Common myeloid progenitor, CD34-positive (primary cell): Measurements from ENCODE around the gene CYB5B.

Experiments used
- CTCF ChIA-PET: fragments of 350-600 bp; sonication (Branson Sonifier 250); formaldehyde crosslinking; loops from one replicate; lab custom pipeline; 2021; ENCODE audit warnings: antibody characterized with exemption; lab: Charles Lee
- POLR2A ChIA-PET: fragments of 350-600 bp; sonication (Branson Sonifier 250); formaldehyde crosslinking; loops from one replicate; lab custom pipeline; 2021; ENCODE audit warnings: antibody characterized with exemption; lab: Charles Lee
- DNase-seq, 3 donors: peaks; one replicate each; pipeline versions ENCODE4 v3.0.0 to v3.0.0-alpha.2; 2013
- H3K27ac ChIP-seq, 2 experiments: 1 replicate in 1 of 2; 2 replicates in 1 of 2; pipeline ENCODE4 v1.7.0; 2013; ENCODE audit warnings: inconsistent platforms in 2 of 2, low read length in 2 of 2, mild to moderate bottlenecking in 2 of 2, low read depth in 1 of 2, moderate library complexity in 1 of 2; ENCODE audit not compliant: severe bottlenecking in 2 of 2, insufficient read depth in 1 of 2, poor library complexity in 1 of 2
- H3K27me3 ChIP-seq, 5 experiments: replicated peaks in 2 of 5; 1 replicate in 3 of 5; 2 replicates in 2 of 5; pipeline versions ENCODE4 v1.6.1 to v1.7.0; 2013; ENCODE audit warnings: low read length in 4 of 5, mild to moderate bottlenecking in 2 of 5, moderate library complexity in 2 of 5, inconsistent platforms in 1 of 5; ENCODE audit not compliant: insufficient read depth in 5 of 5, control insufficient read depth in 4 of 5
- H3K36me3 ChIP-seq, 4 experiments: 1 replicate in 2 of 4; 2 replicates in 2 of 4; pipeline versions ENCODE4 v1.6.1 to v1.7.0; 2013; ENCODE audit warnings: low read length in 3 of 4, control low read depth in 1 of 4, mild to moderate bottlenecking in 1 of 4; ENCODE audit not compliant: control insufficient read depth in 4 of 4, insufficient read depth in 4 of 4
- H3K4me1 ChIP-seq, 4 experiments: 1 replicate in 3 of 4; 2 replicates in 1 of 4; pipeline versions ENCODE4 v1.6.1 to v1.7.1; 2013; ENCODE audit warnings: low read length in 3 of 4, mild to moderate bottlenecking in 3 of 4, control low read depth in 1 of 4, inconsistent platforms in 1 of 4, moderate library complexity in 1 of 4; ENCODE audit not compliant: control insufficient read depth in 4 of 4, insufficient read depth in 4 of 4; ENCODE audit errors: control extremely low read depth in 1 of 4
- H3K4me3 ChIP-seq, 7 experiments: 1 replicate in 4 of 7; 2 replicates in 3 of 7; pipeline versions ENCODE4 v1.5.1 to v1.7.0; 2013; ENCODE audit warnings: mild to moderate bottlenecking in 7 of 7, low read length in 6 of 7, moderate library complexity in 6 of 7, inconsistent platforms in 2 of 7, low read depth in 2 of 7, control low read depth in 1 of 7; ENCODE audit not compliant: insufficient read depth in 4 of 7, control insufficient read depth in 1 of 7; ENCODE audit errors: extremely low read depth in 1 of 7
- H3K9me3 ChIP-seq, 5 experiments: 1 replicate in 4 of 5; 2 replicates in 1 of 5; pipeline versions ENCODE4 v1.6.1 to v1.7.1; 2013; ENCODE audit warnings: low read length in 4 of 5, mild to moderate bottlenecking in 2 of 5, inconsistent platforms in 1 of 5, low read depth in 1 of 5, moderate library complexity in 1 of 5; ENCODE audit not compliant: control insufficient read depth in 4 of 5, insufficient read depth in 2 of 5; ENCODE audit errors: control extremely low read depth in 1 of 5
- WGBS: methylation state at CpG from one replicate; pipeline ENCODE4 v1.1.5; 2013; ENCODE audit not compliant: insufficient coverage; 5-methylcytosine and 5-hydroxymethylcytosine counted together

The CYB5B gene

DNA sequence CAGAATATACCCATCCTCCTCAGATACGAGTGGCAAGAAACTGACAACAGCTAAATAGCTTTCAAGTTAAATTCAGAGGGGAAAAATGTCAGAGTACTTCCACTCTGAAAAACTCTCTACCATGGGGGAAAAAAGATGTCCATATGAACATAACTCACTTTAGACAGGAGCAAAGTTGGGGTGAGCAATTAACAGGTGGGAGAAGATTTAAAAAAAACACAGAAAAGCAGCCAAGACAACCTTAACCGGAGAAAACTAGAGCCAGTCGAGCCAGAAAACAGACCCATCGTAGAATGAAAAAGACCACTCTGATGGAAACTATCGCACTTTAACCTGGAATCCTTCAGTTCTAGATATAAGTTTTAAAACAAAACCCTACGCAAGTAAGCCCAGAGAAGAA, 39.4 kb upstream of the CYB5B start:
- CTCF ChIA-PET: interaction anchor here (0.9 to 1.2 kb wide), 2 partner anchors 10 to 12 kb away, joined by 3 to 4 read pairs; no protein-coding TSS in a partner anchor
- Histone ChIP-seq H3K4me1 (peaks cover 0 to 44% (median 34%) of the 10 kb centered on the region in 4 experiments), H3K27ac (peak overlapping the region; percentile 80 to 96), H3K27me3 (no peaks in the 10 kb centered on the region), H3K9me3 (no peaks in the 10 kb centered on the region), H3K36me3 (peaks cover 5 to 28% (median 18%) of the 10 kb centered on the region in 4 experiments), H3K4me3 (peak overlapping the region; percentile 67 to 99 (median 84))
- POLR2A ChIA-PET: no interaction called here
- no peak for DNase-seq
- 3% methylated on average over 5 of the region's 6 CpGs for WGBS

DNA sequence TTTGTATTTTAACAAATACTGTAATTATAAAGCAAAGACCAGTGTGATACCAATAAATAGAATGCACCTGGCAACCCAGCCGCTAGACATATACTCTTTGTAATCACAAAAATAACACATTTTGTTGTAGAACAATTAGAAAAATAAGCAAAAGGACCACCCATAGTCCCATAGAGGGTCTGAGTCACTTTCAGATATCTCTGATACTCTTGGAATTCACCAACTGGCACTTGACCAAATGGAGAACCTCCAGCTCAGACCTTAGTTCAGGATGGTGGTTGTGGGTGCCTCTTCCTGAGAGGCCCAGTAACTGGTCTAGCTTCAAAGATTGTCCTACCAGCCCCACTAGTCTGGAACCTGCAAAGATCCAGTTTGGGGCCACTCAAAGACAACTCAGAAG, 37.8 kb upstream of the CYB5B start:
- ChIA-PET CTCF (interaction anchor here (0.6 to 3.0 kb wide), 4 partner anchors 10 to 89 kb away, joined by 3 to 11 read pairs (median 3); partner anchors contain the start of gene CYB5B), POLR2A (interaction anchor here (0.6 kb wide), 1 partner anchor 95 kb away, joined by 3 read pairs; no protein-coding TSS in a partner anchor)
- Histone ChIP-seq H3K4me1 (peaks cover 0 to 31% (median 27%) of the 10 kb centered on the region in 4 experiments), H3K27me3 (no peaks in the 10 kb centered on the region), H3K9me3 (no peaks in the 10 kb centered on the region), H3K27ac (no peak overlapping the region), H3K36me3 (peaks cover 5 to 28% (median 15%) of the 10 kb centered on the region in 4 experiments), H3K4me3 (peak overlapping the region in 4 of 7 experiments; percentile 19 to 84 (median 78))
- WGBS: no CpG with 5 or more reads among the region's 1 CpG
- no peak for DNase-seq

DNA sequence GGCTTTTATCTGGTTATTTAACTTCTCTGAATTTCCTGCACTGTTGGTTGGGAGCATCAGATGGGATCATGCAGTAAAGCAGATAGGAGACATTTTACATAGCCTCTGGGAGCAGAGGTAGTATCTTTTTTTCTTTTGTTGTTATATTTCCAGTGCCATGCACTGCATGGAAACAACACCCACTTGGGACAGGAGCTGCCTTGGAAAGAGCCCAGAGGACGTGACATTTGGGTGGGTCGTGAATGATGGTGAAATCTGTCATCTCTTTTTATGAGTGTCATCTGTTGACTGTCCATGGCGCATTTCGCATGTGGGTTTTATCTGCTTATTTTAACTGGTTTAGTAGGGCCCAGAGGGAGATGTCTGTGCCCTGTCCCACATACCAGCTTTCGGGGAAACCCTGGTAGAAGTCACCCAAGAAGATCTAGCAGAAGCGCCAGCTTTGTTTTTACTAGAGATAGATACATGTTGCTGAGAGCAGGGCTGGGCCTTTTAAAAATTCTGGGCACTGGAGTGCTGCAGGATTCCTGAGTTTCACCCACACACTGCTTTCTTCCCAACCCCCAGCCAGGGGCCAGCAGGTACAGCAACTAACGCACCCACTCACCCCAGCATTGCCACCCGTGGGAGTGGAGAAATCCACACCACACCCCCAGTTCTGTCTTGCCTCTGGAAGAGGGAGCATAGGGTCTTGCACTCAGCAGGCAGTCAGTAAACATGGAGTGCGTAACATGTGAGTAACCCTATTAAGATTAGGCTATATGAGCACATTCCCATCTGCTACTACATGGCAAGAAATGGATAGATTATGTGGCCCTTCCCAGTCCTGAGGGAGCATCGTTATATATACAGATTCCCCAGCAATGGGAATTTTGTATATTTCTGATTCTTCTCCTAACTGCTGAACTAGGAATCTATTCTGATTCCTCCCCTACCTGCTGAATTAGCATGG, 30.2 kb upstream of the CYB5B start:
- no peak overlapping the region for H3K27ac ChIP-seq
- ChIA-PET POLR2A (interaction anchor here (0.9 kb wide), 1 partner anchor 170 kb away, joined by 3 read pairs; no protein-coding TSS in a partner anchor), CTCF (interaction anchor here (1.1 to 1.9 kb wide), 5 partner anchors 13 to 88 kb away, joined by 3 to 4 read pairs (median 3); partner anchors contain the start of gene CYB5B)
- no peaks in the 10 kb centered on the region for H3K36me3 ChIP-seq
- DNase-seq: no peak
- WGBS: 95% methylated on average over 9 of the region's 10 CpGs
- no peaks in the 10 kb centered on the region for H3K27me3 ChIP-seq
- H3K4me1 ChIP-seq: peaks cover 0 to 8% (median 7%) of the 10 kb centered on the region in 4 experiments
- no peak overlapping the region for H3K4me3 ChIP-seq
- H3K9me3 ChIP-seq: no peaks in the 10 kb centered on the region

DNA sequence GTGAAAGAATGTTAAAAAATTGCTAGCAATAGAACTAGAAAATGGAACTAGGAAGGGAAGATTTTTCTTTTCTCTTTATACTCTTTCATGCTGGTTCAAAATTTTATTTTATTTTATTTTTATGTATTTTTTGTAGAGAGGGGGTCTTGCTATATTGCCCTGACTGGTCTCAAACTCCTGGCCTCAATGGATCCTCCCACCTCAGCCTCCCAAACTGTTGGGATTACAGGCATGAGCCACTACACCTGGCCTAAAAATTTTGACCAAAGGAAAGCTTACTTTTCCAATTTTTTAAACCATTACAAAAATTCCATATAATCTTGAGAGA, 28.6 kb upstream of the CYB5B start:
- H3K4me3 ChIP-seq: no peak overlapping the region
- no peaks in the 10 kb centered on the region for H3K9me3 ChIP-seq
- H3K27me3 ChIP-seq: no peaks in the 10 kb centered on the region
- H3K36me3 ChIP-seq: no peaks in the 10 kb centered on the region
- H3K27ac ChIP-seq: no peak overlapping the region
- DNase-seq: no peak
- POLR2A ChIA-PET: interaction anchor here (0.7 kb wide), 1 partner anchor 168 kb away, joined by 3 read pairs; no protein-coding TSS in a partner anchor
- CTCF ChIA-PET: interaction anchor here (0.7 to 2.7 kb wide), 19 partner anchors 9 to 358 kb away, joined by 3 to 11 read pairs (median 4); partner anchors contain the start of genes NOB1 and TERF2
- H3K4me1 ChIP-seq: peaks cover 0 to 8% (median 7%) of the 10 kb centered on the region in 4 experiments

DNA sequence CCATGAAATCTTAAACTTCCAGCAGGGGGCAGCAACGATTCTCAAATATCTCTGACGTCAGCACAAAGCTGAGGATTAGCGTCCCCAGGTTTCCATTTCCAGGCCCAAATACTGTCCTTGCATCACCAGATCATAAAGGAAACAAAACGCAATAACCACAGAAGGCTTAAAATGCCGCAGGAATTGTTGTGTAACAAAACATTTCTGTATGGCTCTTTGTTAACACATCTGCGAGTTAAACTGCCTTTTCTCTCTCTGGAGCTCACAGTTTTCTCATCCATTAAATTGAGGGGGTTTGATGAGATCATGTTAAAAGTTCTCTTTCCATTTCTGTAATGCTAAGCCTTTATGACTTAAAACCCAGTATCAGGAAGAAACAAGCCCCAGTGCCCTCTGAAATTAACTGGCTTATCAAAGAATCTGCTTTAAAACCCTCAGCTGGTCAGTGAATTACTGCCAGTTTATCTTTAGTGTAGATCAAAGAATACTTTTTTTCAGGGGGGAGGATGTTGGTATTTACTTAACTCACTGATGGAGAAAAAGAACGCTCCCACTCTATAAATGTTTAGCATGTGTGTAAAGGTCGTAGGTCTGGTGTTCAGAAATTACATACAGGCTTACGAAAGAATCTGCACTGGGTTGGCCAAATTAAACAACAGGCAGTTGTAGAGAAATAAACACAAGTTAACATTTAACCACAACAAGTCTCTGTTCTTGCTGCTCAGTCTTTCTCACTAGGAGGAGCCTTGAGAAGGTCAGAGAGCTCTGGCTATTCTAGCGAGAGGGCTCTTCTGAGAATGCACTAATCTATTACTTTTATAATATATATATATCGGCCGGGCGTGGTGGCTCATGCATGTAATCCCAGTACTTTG, 28.0 kb upstream of the CYB5B start:
- H3K9me3 ChIP-seq: no peaks in the 10 kb centered on the region
- CTCF ChIA-PET: interaction anchor here (0.7 to 2.7 kb wide), 22 partner anchors 8 to 358 kb away, joined by 3 to 11 read pairs (median 4); partner anchors contain the start of genes NOB1 and TERF2
- POLR2A ChIA-PET: interaction anchor here (0.7 kb wide), 1 partner anchor 168 kb away, joined by 3 read pairs; no protein-coding TSS in a partner anchor
- H3K4me1 ChIP-seq: peaks cover 0 to 8% (median 7%) of the 10 kb centered on the region in 4 experiments
- peak overlapping the region in 1 of 2 experiments; percentile 56 for H3K27ac ChIP-seq
- no peaks in the 10 kb centered on the region for H3K36me3 ChIP-seq
- no peak overlapping the region for H3K4me3 ChIP-seq
- WGBS: 0% methylated on average over 4 of the region's 13 CpGs
- H3K27me3 ChIP-seq: no peaks in the 10 kb centered on the region
- peak; percentile 90 to 95 (median 92) for DNase-seq

DNA sequence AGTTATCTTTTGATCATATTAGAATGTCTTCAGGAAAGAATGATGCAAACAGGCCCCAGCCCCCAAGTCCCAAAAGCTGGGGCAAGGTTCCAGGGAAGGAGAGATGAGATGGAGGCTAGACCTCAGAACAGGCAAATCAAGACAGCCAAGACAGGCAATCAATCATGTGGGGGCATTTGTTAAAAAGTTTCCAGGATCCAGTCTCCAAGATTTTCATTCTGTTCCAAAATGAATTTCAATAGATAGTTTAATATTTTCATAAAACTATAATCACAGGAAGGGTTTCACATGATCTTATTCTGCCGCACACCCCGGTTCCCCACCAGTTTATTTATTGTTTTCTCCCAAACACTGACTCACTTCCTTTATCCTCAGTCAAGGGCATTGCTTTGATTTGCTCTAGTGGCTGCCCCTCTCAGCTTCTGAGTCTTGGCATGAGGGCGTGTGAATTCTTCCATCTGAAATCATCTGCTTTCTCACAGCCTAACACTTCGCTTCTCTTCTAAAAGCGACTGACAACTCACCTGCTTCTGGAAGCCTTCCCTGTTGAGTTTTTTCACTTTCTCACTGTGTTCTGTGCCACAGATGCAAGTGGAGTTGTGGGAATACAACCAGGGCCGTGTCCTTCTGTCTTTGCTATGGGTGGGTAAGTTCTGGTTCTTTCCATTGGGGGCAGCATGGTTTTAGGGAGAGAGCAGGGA, 26.4 kb upstream of the CYB5B start:
- H3K4me1 ChIP-seq: peaks cover 0 to 18% (median 15%) of the 10 kb centered on the region in 4 experiments
- H3K9me3 ChIP-seq: no peaks in the 10 kb centered on the region
- peak; percentile 52 to 54 (median 53) for DNase-seq
- H3K4me3 ChIP-seq: no peak overlapping the region
- H3K27me3 ChIP-seq: no peaks in the 10 kb centered on the region
- no peak overlapping the region for H3K27ac ChIP-seq
- WGBS: 92% methylated on average over 5 of the region's 6 CpGs
- H3K36me3 ChIP-seq: no peaks in the 10 kb centered on the region
- POLR2A ChIA-PET: no interaction called here
- CTCF ChIA-PET: interaction anchor here (0.7 to 2.7 kb wide), 17 partner anchors 11 to 358 kb away, joined by 3 to 11 read pairs (median 4); partner anchors contain the start of gene TERF2
